DOHH2 (cell line): Measurements from ENCODE around the gene CCNG2.
"Not testable (repeated sequence)": the region's sequence is repeated elsewhere in the genome, so short reads cannot be mapped to it uniquely, and the experiment has no call there.

Experiments
- EZH2phosphoT487 ChIP-seq: fragments of 200-600 bp; sonication (generic); IDR thresholded peaks from 2 replicates; pipeline ENCODE4 v1.6.1; 2017; ENCODE audit warnings: borderline replicate concordance, mild to moderate bottlenecking, antibody characterized with exemption, low read length, moderate library complexity, mixed read lengths
- TF ChIP-seq, protein P1 (sequence below): fragments of 200-600 bp; sonication (generic); IDR thresholded peaks from one replicate; pipeline ENCODE4 v1.5.1; 2014; ENCODE audit warnings: antibody characterized with exemption, mild to moderate bottlenecking, low read depth, low read length; ENCODE audit not compliant: poor library complexity, severe bottlenecking

DNA sequence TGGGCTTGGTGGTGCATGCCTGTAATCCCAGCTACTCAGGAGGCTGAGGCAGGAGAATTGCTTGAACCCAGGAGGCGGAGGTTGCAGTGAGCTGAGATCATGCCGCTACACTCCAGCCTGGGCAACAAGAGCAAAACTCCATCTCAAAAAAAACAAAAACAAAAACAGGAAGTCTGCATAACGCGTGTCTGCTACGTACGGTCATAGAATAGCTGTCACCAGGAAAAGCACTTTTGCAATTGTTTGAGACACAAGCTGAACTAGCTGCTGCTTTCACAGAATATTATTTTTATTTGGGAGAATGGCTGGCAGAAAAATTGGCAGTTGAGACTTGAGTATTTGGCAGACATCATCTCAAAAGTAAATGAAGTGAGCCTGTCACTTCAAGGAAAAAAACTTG lies 19.6 kb upstream of the CCNG2 start:
- TF ChIP-seq, protein P1, sequence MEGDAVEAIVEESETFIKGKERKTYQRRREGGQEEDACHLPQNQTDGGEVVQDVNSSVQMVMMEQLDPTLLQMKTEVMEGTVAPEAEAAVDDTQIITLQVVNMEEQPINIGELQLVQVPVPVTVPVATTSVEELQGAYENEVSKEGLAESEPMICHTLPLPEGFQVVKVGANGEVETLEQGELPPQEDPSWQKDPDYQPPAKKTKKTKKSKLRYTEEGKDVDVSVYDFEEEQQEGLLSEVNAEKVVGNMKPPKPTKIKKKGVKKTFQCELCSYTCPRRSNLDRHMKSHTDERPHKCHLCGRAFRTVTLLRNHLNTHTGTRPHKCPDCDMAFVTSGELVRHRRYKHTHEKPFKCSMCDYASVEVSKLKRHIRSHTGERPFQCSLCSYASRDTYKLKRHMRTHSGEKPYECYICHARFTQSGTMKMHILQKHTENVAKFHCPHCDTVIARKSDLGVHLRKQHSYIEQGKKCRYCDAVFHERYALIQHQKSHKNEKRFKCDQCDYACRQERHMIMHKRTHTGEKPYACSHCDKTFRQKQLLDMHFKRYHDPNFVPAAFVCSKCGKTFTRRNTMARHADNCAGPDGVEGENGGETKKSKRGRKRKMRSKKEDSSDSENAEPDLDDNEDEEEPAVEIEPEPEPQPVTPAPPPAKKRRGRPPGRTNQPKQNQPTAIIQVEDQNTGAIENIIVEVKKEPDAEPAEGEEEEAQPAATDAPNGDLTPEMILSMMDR = not testable (repeated sequence)
- TF ChIP-seq EZH2phosphoT487 = not testable (repeated sequence)
